SK-N-MC (cell line): Measurements from ENCODE around the gene NFRKB.

ENCODE experiments used
- EZH2 ChIP-seq: fragments of 200-600 bp; sonication (generic); IDR thresholded peaks from one replicate; pipeline ENCODE4 v1.6.1; 2017; ENCODE audit warnings: antibody characterized with exemption
- POLR2AphosphoS5 ChIP-seq: IDR thresholded peaks from 2 replicates; pipeline ENCODE4 v1.6.1; 2012; ENCODE audit warnings: mild to moderate bottlenecking, low read depth, low read length, borderline replicate concordance

DNA sequence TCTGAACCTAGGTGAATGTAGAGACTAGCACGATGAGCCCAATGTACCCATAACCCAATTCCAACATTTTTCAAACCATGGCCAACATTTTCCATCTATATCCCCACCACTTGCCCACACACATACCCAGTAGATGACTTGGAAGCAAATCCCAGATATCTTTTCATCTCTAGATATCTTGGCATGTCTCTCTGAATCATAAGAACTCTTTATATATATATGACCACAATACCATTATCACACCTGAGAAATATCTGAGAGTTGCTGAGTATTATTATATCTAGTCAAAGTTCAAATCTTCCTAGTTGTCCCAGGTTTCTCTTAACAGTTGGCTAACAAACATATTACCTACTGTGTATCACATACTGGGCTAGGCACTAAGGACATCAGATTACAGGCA lies 37.9 kb upstream of the NFRKB start:
- TF ChIP-seq EZH2 (no peak), POLR2AphosphoS5 (no peak)
